Muscle layer of colon (tissue), 2 donors: Measurements from ENCODE around the gene CUEDC1.
A peak's percentile ranks its signal among the peaks of the same experiment; 100 is the strongest.

Experiments used
- H3K27ac ChIP-seq: one replicate; pipeline ENCODE4 v1.7.0; 2013; ENCODE audit warnings: low read depth, mild to moderate bottlenecking, low read length, moderate library complexity
- H3K27me3 ChIP-seq, 2 donors: one replicate each; pipeline ENCODE4 v1.7.0; 2013; ENCODE audit warnings: low read length in 2 of 2, mild to moderate bottlenecking in 2 of 2; ENCODE audit not compliant: insufficient read depth in 2 of 2, control insufficient read depth in 1 of 2
- H3K36me3 ChIP-seq: one replicate; pipeline ENCODE4 v1.7.0; 2013; ENCODE audit warnings: mild to moderate bottlenecking, low read length; ENCODE audit not compliant: insufficient read depth
- H3K4me1 ChIP-seq: one replicate; pipeline ENCODE4 v1.7.0; 2013; ENCODE audit warnings: mild to moderate bottlenecking, low read length; ENCODE audit not compliant: insufficient read depth
- H3K4me3 ChIP-seq, 2 donors: one replicate each; pipeline ENCODE4 v1.7.0; 2013; ENCODE audit warnings: low read length in 2 of 2, low read depth in 1 of 2, mild to moderate bottlenecking in 1 of 2, moderate library complexity in 1 of 2
- H3K9ac ChIP-seq: one replicate; pipeline ENCODE4 v1.7.0; 2013; ENCODE audit warnings: low read length
- H3K9me3 ChIP-seq: one replicate; pipeline ENCODE4 v1.7.0; 2013; ENCODE audit warnings: mild to moderate bottlenecking, low read length
- donor health status: abdominal sarcoma.
- donor health status: Adenocarcinoma of cecum.

CUEDC1 gene

DNA sequence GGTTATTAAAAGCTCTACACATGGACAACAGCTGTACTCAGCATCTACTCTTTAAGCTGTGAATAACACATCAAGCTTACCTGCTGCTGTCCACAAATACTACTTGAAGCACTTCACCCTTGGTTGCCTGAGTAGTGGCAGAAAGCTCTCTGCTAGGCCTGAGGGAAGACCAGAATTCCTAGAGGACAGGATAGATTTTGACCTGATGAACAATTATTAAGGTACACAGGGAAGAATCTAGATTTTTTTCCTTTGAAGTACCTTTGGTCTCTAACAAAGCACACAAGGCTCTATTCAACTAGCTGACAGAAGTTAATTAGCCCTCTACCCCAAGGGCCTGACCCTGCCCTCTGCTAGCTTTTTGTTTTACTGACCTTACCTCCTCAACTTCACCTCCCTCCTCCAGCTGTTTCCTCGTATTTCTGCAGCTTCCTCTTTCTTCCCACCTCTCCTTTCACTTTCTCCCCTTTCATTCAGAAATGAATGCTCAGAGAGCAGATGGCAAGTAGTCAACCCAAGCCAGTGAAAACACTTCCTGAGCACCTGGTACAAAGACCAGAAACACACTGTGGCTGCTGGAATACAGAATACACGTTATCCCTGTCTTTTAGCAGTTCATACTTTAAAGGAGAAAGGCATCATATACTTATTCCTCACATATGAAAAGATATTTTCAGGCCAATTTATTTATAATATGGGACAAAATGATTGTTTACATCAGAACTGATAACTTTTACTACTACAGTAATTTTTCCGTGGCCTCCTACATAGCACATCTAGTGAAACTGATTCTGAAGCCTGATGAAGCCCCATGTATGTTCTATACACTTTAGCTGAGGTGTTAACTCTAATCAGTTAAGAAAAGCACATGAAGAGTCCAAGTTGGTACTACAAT lies 38.5 kb upstream of the CUEDC1 start:
- H3K9ac ChIP-seq, result no peak overlapping the region
- peaks cover 34% of the 10 kb centered on the region for H3K4me1 ChIP-seq
- no peak overlapping the region for H3K4me3 ChIP-seq
- H3K9me3 ChIP-seq, result no peaks in the 10 kb centered on the region
- peaks cover 11% of the 10 kb centered on the region for H3K36me3 ChIP-seq
- no peaks in the 10 kb centered on the region for H3K27me3 ChIP-seq
- H3K27ac ChIP-seq, result peak overlapping the region; percentile 83

DNA sequence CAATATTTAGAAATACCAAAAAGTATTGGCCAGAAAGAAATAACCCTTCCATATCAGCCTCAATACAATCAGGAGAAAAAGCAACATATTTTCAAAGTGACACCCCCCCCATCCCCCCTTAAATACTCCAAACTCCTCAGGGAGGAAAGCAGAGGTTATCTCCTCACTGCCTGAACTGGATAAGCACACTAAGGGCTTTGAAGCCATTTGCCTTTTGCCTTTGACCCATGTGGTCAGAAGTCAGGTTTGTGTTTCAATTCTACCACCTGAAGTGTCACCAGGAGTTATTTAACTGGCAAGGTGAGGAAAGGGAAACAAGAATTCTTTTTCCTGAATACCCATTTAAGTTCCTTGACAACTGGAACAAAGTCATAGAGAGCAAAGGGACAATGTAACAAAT lies 36.3 kb upstream of the CUEDC1 start:
- H3K27ac ChIP-seq, result no peak overlapping the region
- peaks cover 37% of the 10 kb centered on the region for H3K4me1 ChIP-seq
- peaks cover 2% of the 10 kb centered on the region for H3K36me3 ChIP-seq
- H3K9me3 ChIP-seq, result no peaks in the 10 kb centered on the region
- H3K4me3 ChIP-seq, result no peak overlapping the region
- H3K27me3 ChIP-seq, result no peaks in the 10 kb centered on the region
- no peak overlapping the region for H3K9ac ChIP-seq

GRCh38 chr17:57990037-57990436 lies 34.8 kb upstream of the CUEDC1 start:
- H3K4me1 ChIP-seq, result peaks cover 38% of the 10 kb centered on the region
- no peak overlapping the region for H3K27ac ChIP-seq

GRCh38 chr17:57988301-57989250 lies 33.4 kb upstream of the CUEDC1 start:
- peaks cover 38% of the 10 kb centered on the region for H3K4me1 ChIP-seq

More at GRCh38 chr17:57990037-57990436, 34.8 kb upstream of the CUEDC1 start:
- Histone ChIP-seq H3K9ac (no peak overlapping the region), H3K27me3 (no peaks in the 10 kb centered on the region), H3K36me3 (no peaks in the 10 kb centered on the region), H3K9me3 (no peaks in the 10 kb centered on the region), H3K4me3 (no peak overlapping the region)

GRCh38 chr17:57987581-57988300 lies 32.5 kb upstream of the CUEDC1 start, which contains the start of gene VEZF1:
VEZF1 (minus strand) TSS chr17:57988254; CDS start chr17:57988111, 143 bp downstream.
- Histone ChIP-seq H3K9me3 (no peaks in the 10 kb centered on the region), H3K36me3 (no peaks in the 10 kb centered on the region), H3K4me1 (peaks cover 43% of the 10 kb centered on the region), H3K27ac (peak within 1 kb of the TSS; percentile 99), H3K9ac (peak within 1 kb of the TSS; percentile 93), H3K4me3 (peak within 1 kb of the TSS; percentile 82), H3K27me3 (no peaks in the 10 kb centered on the region)

More at GRCh38 chr17:57988301-57989250, 33.4 kb upstream of the CUEDC1 start:
- H3K36me3 ChIP-seq, result no peaks in the 10 kb centered on the region
- H3K9me3 ChIP-seq, result no peaks in the 10 kb centered on the region
- H3K27ac ChIP-seq, result peak overlapping the region; percentile 82
- H3K27me3 ChIP-seq, result no peaks in the 10 kb centered on the region
- H3K9ac ChIP-seq, result peak overlapping the region; percentile 79
- peak overlapping the region; percentile 51 to 77 for H3K4me3 ChIP-seq

DNA sequence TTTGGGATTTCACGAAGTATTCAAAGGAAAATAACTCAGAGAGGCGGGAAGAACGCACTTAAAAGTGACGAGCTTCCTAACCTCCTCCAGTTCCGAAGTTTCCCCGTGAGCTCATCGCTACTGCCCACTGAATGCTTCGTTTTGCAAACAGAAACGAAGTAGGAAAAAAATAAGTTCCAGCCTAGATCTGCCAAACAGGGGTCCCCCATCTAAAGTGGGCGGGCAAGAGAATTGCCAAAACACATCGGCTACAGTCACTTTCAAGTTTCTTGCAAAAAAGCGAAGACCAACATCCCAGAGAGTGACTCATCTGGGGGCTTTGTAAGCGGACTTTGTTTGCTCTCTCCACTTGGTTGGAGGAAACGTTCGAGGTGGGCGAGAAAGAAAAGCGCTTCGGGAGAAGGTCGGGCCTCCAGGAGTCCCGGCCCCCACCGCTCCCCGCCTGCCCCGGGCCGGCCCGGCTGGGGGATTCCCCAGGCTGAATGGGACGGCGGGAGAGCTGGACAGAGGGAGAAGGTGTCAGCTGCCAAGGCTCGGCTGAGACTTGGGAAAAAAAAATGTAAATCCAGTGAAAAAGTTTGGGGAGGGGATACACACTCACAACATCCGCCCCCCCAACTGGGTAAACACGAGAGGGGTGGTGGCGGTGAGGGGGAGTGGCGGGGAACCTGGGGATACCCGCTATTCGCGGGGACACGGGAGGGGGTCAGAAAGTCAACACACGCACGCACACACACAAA lies 31.8 kb upstream of the CUEDC1 start:
- H3K27me3 ChIP-seq, result no peaks in the 10 kb centered on the region
- H3K9ac ChIP-seq, result peak overlapping the region; percentile 93
- peak overlapping the region; percentile 82 for H3K4me3 ChIP-seq
- no peaks in the 10 kb centered on the region for H3K9me3 ChIP-seq
- no peaks in the 10 kb centered on the region for H3K36me3 ChIP-seq
- peak overlapping the region; percentile 99 for H3K27ac ChIP-seq
- peaks cover 50% of the 10 kb centered on the region for H3K4me1 ChIP-seq

GRCh38 chr17:57985675-57985974 lies 30.4 kb upstream of the CUEDC1 start:
- Histone ChIP-seq H3K4me1 (peaks cover 62% of the 10 kb centered on the region), H3K4me3 (peak overlapping the region in 1 of 2 donors; percentile 33), H3K9me3 (no peaks in the 10 kb centered on the region), H3K36me3 (peaks cover 4% of the 10 kb centered on the region), H3K27me3 (no peaks in the 10 kb centered on the region), H3K27ac (peak overlapping the region; percentile 75), H3K9ac (peak overlapping the region; percentile 0)

GRCh38 chr17:57984936-57985674 lies 29.9 kb upstream of the CUEDC1 start:
- Histone ChIP-seq H3K27me3 (no peaks in the 10 kb centered on the region), H3K27ac (peak overlapping the region; percentile 75), H3K36me3 (peaks cover 9% of the 10 kb centered on the region), H3K4me1 (peaks cover 67% of the 10 kb centered on the region), H3K9me3 (no peaks in the 10 kb centered on the region), H3K4me3 (peak overlapping the region in 1 of 2 donors; percentile 33), H3K9ac (peak overlapping the region; percentile 0)

GRCh38 chr17:57984261-57984890 lies 29.2 kb upstream of the CUEDC1 start:
- Histone ChIP-seq H3K9me3 (no peaks in the 10 kb centered on the region), H3K27ac (peak overlapping the region; percentile 75), H3K4me1 (peaks cover 70% of the 10 kb centered on the region), H3K4me3 (peak overlapping the region in 1 of 2 donors; percentile 33), H3K9ac (peak overlapping the region; percentile 0), H3K27me3 (no peaks in the 10 kb centered on the region), H3K36me3 (peaks cover 14% of the 10 kb centered on the region)

DNA sequence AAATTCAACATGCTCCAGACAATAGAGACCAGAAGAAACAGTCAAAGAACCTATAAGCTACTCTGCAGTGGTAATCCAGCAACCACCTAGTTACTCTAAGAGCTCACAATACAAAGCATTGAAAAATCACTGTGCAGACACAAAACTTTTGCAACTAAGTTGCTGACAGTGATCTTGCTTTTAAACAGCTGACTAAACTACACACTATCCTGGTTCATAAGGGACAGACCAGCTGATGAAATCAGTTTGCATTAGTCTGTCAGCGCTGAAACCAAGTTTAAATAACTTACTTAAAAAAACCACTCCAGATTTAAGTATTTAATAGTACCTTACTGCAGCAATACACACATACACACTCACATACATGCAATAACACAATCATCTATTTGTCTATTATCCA lies 28.2 kb upstream of the CUEDC1 start:
- Histone ChIP-seq H3K9me3 (no peaks in the 10 kb centered on the region), H3K36me3 (peaks cover 23% of the 10 kb centered on the region), H3K9ac (no peak overlapping the region), H3K27me3 (no peaks in the 10 kb centered on the region), H3K4me3 (no peak overlapping the region), H3K27ac (peak overlapping the region; percentile 75), H3K4me1 (peaks cover 68% of the 10 kb centered on the region)
